HG03103 (cell line): ENCODE measurements around the gene AZU1.
"Not testable (repeated sequence)": the region's sequence is repeated elsewhere in the genome, so short reads cannot be mapped to it uniquely, and the experiment has no call there.

Experiments used
- ATAC-seq: cut with Tn5 transposase; IDR thresholded peaks from one replicate; pipeline ENCODE4 v1.9.1; 2021; ENCODE audit warnings: low read depth; ENCODE audit not compliant: unreplicated experiment

AZU1 gene

GRCh38 chr19:807627-808422 lies 19.8 kb upstream of the AZU1 start:
- no peak for ATAC-seq

- no peak for ATAC-seq
These were observed 19.2 kb upstream of the AZU1 start for GRCh38 chr19:808423-808775.

- no peak for ATAC-seq
These were observed 17.4 kb upstream of the AZU1 start for GRCh38 chr19:810077-810855.

GRCh38 chr19:810883-811489 lies 16.7 kb upstream of the AZU1 start:
- ATAC-seq = no peak

- no peak for ATAC-seq
These were observed 16.1 kb upstream of the AZU1 start for GRCh38 chr19:811506-812048.

- ATAC-seq = no peak
These were observed 15.4 kb upstream of the AZU1 start for GRCh38 chr19:812049-812746.

GRCh38 chr19:812747-813218 lies 14.9 kb upstream of the AZU1 start:
- ATAC-seq = no peak

GRCh38 chr19:813219-814151 lies 14.2 kb upstream of the AZU1 start:
- no peak for ATAC-seq

GRCh38 chr19:814152-815078 lies 13.2 kb upstream of the AZU1 start:
- ATAC-seq = no peak

- no peak for ATAC-seq
These were observed 12.4 kb upstream of the AZU1 start for GRCh38 chr19:815079-815774.

GRCh38 chr19:815775-816499 lies 11.7 kb upstream of the AZU1 start:
- ATAC-seq = no peak

GRCh38 chr19:816500-816857 lies 11.2 kb upstream of the AZU1 start:
- ATAC-seq = no peak

GRCh38 chr19:820212-820611 lies 7.4 kb upstream of the AZU1 start:
- ATAC-seq = not testable (repeated sequence)

- ATAC-seq = no peak
These were observed 6.3 kb upstream of the AZU1 start for GRCh38 chr19:821231-821824.

- ATAC-seq = no peak
These were observed 5.7 kb upstream of the AZU1 start, which contains the start of gene PLPPR3 for GRCh38 chr19:821825-822503. TSS of gene PLPPR3 (minus strand) at chr19:821955. CDS start at chr19:821559, 396 bp downstream.

- no peak for ATAC-seq
These were observed 4.0 kb upstream of the AZU1 start for GRCh38 chr19:823565-824121.
